Endometrial microvascular endothelial cells (primary cell): ENCODE results near the gene GBGT1. TPM values are rescaled to one million over a fixed set of nuclear protein-coding genes. Genes with fewer than 3 reads are reported as not detected.
"Not testable (repeated sequence)": the region's sequence is repeated elsewhere in the genome, so short reads cannot be mapped to it uniquely, and the experiment has no call there.

ENCODE experiments used
- in situ Hi-C: cut with HindIII; loops from 2 replicates; pipeline ENCODE4 v1.10.0; 2017; ENCODE audit warnings: low sequenced_read_pairs, low pct_unique_long_range_greater_than_20kb; ENCODE audit errors: inconsistent ontology term
- total RNA-seq: library from RNA; depleted of rRNA; stranded (reverse); fragments of >200 nt; gene quantifications from one replicate; pipeline ENCODE4 v1.2.3, GENCODE V29; 2015; ENCODE audit errors: inconsistent ontology term

Gene GBGT1
- total RNA-seq, 1 donor from 2014 or later = 0.37 TPM

GRCh38 chr9:133200631-133201030, 36.9 kb upstream of the GBGT1 start:
- in situ Hi-C loops = no loop called here

- in situ Hi-C loops = no loop called here
Measured at GRCh38 chr9:133199648-133200321, 36.1 kb upstream of the GBGT1 start.

- in situ Hi-C loops = no loop called here
Measured at GRCh38 chr9:133195029-133195428, 31.3 kb upstream of the GBGT1 start.

- in situ Hi-C loops = no loop called here
Measured at GRCh38 chr9:133194597-133194996, 30.9 kb upstream of the GBGT1 start.

GRCh38 chr9:133191989-133192388, 28.3 kb upstream of the GBGT1 start:
- in situ Hi-C loops = no loop called here

GRCh38 chr9:133189826-133190225, 26.1 kb upstream of the GBGT1 start:
- in situ Hi-C loops = no loop called here

- in situ Hi-C loops = no loop called here
Measured at GRCh38 chr9:133188843-133189180, 25.1 kb upstream of the GBGT1 start.

- in situ Hi-C loops = no loop called here
Measured at GRCh38 chr9:133188006-133188842, 24.5 kb upstream of the GBGT1 start.

GRCh38 chr9:133187561-133188005, 23.9 kb upstream of the GBGT1 start:
- in situ Hi-C loops = no loop called here

- in situ Hi-C loops = no loop called here
Measured at GRCh38 chr9:133186736-133187135, 23.0 kb upstream of the GBGT1 start.

- in situ Hi-C loops = no loop called here
Measured at GRCh38 chr9:133184971-133185370, 21.3 kb upstream of the GBGT1 start.

- in situ Hi-C loops = no loop called here
Measured at GRCh38 chr9:133182151-133182550, 18.4 kb upstream of the GBGT1 start.

- in situ Hi-C loops = no loop called here
Measured at GRCh38 chr9:133181561-133181960, 17.8 kb upstream of the GBGT1 start.

- in situ Hi-C loops = no loop called here
Measured at GRCh38 chr9:133180953-133181352, 17.2 kb upstream of the GBGT1 start.

GRCh38 chr9:133173056-133173455, 9.3 kb upstream of the GBGT1 start:
- in situ Hi-C loops = no loop called here

- in situ Hi-C loops = no loop called here
Measured at GRCh38 chr9:133171161-133171961, 7.6 kb upstream of the GBGT1 start.

GRCh38 chr9:133170716-133171115, 7.0 kb upstream of the GBGT1 start:
- in situ Hi-C loops = no loop called here

GRCh38 chr9:133169687-133170086, 6.0 kb upstream of the GBGT1 start:
- in situ Hi-C loops = not testable (repeated sequence)

GRCh38 chr9:133169102-133169501, 5.4 kb upstream of the GBGT1 start:
- in situ Hi-C loops = no loop called here

GRCh38 chr9:133168432-133168831, 4.7 kb upstream of the GBGT1 start:
- in situ Hi-C loops = no loop called here
